ENCODE data around the gene BTBD10.

Gene BTBD10

DNA sequence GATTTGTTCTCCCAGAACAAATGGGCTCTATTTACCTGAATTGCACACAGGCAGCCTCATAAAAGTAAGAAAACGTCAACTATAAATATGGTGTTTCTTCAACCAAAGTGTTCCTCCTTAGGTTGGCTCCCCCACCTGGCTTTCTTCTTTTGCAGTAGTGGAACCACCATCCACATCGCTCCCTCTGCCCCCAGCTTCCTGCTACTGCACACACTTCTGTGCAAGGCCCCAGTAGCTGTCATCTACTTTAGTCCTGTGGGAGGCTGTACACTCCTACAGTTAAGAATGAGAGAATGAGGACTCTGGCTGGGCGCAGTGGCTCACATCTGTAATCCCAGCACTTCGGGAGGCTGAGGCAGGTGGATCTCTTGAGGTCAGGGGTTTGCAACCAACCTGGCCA is 95.9 kb downstream of the BTBD10 start:
- no peak for DNase-seq

DNA sequence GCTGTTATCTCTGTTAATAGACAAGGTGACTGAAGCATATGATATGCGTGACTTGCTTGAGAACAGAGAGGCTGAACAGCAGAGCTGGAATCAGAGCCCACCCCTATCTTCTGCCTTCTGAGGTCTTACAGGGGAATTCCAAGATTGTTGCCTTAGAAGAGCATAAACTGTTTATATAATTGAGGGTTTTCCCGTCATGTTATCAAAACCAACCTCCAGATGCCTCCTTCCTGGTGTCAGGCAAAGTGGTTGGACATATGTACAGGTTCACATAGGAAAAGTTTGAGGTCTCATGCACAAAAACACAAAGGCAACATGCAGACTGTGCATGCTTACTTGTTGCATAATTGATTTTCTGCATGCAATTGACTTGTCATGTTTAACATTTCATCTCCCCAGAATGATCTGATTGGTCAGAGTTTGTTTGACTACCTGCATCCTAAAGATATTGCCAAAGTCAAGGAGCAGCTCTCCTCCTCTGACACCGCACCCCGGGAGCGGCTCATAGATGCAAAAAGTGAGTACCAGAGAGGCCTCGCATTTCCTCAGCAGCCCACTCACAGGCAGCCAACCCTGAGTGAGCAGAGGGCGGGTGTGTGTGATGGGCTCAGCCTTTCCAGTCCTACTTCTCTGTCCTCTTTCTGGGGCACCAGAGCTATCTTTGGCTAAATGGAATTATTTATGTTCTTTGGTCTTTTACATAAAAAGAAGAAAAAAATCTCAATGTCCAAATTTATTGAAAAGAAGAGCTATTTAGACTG is 96.6 kb downstream of the BTBD10 start:
- no peak for DNase-seq

DNA sequence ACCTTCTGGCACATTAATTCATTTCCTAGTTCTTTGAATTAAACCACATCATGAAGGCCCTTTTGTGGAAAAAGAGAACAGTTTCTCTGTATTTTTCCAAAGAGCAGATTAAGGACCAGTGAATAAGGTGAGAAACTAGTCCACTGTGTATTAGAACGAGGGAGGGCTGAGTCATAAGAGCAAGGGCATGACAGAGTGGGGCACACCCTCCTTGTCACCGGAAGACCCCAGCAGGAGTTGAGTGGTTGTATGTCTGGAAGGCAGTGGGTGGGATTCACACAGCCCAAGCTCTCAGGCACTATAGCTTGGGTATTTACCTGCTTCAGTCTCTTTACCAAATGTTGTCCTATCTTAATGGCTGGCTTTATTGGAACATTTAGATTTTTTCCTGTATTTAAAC is 98.6 kb downstream of the BTBD10 start:
- DNase-seq = no peak

DNA sequence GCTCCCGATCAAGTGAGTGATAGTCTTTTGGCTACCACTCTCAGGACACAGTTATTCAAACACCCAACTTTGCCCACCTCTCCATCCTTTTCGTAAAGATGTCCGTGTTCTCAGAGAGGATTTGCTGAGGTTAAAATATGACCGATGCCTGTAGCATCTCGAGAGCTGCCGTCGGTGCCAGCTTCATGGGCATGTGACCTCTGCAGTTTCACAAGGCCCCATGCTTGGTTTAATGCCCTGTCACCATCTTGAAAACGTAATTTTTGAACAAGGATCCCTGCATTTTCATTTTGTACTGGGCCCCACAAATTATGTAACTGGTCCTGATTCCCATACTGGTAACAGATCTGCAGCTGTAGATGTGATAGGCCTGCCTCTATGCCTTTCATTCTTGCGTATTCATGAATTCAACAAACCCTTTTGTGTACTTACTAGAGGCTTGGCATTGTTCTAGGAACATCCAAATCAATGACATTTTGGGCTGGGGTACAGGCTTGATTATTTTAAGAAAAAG is 100.4 kb downstream of the BTBD10 start:
- no peak for DNase-seq

DNA sequence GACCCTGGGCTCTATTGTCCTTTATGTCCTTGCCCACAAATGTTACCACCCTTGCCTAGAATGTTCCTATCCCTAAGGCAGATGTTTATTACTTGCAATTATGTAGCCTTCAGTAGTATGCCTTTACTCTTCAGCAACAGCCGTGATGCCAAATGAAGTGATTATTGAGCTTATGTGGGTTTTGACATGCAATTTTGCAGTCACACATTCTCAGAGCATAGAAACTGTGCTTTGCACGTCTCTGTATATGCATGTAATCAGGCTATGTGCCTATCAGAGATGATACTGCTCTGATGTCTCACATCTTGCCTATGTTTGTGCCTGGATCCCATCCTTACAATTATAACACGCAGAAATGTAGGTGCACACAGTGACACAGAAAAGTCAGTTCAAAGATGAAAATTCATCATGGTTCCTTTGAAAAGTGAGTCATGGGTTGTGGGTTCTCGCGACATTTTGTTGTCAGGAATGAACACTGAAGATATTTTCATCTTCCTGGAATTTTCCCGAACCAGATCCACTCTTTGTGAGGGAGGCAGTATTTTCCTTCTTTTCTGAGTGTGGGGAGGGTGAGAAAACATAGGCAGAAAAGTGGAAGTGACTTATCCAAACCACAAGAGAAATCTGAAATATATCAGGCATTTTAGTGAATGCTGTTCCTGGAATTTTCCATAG is 104.3 kb downstream of the BTBD10 start:
- no peak for DNase-seq

DNA sequence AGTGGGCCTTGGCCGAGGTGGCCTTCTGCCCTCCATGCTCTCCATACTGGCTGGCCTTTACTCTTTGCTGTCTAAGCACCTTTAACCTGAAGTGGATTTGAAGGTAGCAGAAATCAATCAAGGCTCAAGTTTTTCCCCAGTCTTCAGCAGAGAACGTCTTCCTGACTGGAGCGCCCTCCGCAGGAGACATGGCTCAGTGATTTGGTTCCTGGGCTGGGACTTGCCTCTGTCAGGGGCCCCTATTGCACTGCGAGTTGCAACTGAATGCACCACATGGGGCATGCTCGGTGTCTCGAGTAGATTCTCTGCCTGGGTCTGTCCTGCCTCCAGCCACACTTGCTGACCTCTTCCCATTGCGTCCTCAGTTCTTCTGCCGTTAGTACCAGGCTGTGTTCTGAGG is 105.8 kb downstream of the BTBD10 start:
- no peak for DNase-seq

DNA sequence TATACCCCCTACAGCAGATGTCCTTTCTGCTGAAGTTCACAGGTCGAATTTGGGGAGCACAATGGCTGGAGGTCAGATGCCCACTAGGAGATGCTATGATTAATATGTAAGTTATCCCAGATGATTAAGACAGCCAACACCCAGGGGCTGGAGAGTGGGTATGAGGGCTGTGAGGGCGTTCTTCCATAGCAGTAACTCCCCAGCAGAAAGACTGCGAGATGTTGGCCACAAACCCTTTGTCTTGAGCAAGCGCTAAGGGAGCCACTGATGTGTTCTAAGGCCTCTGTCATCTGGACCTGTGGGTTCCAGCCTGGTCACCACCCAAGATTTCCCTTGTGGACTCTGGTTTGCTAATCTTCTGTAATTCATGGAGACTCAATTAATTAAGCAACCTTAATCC is 107.8 kb downstream of the BTBD10 start:
- DNase-seq = no peak

DNA sequence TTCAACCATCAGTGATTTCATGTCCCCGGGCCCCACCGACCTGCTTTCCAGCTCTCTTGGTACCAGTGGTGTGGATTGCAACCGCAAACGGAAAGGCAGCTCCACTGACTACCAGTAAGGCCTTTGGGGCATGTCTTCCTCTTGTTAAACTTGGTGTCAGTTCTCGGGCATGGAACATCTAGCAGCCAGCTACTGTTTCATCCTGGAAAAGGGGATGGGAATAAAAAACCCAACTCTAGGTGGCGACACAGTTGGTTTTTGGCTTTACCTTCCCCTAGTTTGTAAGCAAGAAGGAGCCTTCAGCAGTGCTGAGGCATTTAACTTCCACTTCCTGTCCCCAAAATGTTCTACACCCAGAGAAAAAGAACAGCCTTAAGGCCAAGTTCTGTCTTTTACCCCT is 108.7 kb downstream of the BTBD10 start:
- DNase-seq = no peak

DNA sequence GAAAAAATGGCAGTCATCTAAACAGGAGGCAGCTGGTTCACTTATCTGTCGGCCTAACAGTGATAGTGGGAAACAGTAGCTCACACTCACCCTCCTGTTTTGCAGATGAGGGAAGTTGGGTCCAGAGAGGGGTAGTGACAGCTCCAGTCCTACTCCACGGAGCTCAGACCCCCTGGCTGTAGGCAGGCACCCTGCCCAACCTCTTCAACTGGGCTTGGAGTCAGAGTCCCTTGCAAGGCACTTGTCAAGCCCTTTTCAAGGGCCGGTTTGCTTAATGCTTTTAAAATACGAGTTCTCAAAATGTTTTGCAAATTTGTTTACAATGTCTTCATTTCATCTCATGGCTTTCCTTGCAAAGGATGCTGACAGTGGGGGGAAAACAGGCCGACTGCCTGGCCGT is 110.3 kb downstream of the BTBD10 start:
- DNase-seq = no peak

DNA sequence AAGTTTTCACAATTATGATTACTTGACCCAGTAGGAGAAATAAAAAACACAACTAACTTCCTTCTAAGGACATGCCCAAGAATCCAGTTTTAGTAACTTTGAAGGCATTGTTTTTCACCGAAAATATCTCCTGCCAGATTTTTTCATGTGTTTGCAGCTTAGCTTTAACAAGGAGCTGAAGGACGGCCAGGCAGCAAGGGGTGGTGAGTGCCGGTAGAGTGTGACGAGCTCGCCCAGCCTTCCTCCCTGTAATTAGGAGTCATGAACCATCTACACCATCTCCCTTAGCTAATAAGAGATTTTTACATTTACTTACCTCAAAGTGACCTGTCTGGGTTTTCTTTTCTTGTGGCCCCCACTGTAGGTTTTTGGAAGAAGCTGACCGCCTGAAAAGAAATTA is 113.4 kb downstream of the BTBD10 start:
- DNase-seq = no peak

DNA sequence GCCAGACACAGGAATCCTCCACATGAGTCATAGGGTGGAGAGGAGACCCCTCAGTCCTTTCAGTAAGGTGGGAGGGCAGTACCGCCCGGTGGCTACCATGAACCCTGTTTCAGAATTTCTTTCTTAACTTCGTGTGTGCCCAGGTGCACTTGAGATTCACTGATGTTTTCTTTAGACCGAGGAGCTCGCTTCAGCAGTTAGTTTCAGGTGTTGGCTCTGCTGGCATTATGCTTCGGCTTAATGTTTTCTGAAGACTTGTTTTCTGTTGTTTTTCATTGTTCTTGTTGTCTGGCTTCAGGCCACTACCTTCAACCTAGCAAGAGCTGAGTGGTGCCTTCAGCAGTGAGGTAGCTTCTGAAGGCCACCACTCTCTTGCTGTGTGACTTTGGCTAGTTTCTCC is 114.0 kb downstream of the BTBD10 start:
- DNase-seq = no peak

DNA sequence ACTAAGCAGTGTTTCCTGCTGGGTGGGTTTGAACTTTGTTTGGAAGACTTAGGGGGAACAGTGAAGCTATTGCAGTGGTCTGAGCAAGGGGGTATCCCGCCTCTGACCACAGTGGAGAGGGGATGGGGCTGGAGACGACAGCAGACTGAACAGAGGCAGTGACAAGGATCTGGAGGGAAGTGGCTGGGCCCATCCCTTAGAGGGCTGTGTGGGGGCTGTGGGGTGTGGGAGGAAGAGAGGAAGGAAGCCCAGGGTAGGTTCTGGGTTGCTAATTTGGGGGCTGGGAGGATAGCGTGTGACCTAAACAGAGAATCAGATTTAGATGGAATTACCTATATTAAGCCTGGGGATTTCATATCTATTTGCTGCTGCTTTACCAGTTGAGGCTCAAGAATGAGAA is 114.7 kb downstream of the BTBD10 start:
- DNase-seq = no peak

DNA sequence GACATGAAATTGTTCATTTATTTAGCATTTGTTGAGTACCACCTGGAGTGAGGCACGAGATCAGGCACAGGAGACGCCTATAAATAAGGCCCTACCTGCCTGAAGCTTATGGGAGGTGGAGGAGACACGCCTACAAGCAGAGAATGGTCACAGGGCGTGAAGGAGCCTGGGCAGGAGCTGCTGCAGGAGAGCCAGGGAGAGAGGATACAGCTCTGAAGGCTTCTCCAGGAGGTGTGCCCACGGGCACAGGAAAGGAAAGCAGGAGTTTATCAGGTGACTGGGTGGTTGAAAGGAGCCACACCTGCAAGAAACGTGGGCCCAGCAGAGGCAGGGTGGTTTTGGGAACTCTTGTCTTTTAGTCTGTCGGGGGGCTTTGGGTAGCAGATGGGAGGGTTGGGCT is 115.1 kb downstream of the BTBD10 start:
- DNase-seq = no peak

DNA sequence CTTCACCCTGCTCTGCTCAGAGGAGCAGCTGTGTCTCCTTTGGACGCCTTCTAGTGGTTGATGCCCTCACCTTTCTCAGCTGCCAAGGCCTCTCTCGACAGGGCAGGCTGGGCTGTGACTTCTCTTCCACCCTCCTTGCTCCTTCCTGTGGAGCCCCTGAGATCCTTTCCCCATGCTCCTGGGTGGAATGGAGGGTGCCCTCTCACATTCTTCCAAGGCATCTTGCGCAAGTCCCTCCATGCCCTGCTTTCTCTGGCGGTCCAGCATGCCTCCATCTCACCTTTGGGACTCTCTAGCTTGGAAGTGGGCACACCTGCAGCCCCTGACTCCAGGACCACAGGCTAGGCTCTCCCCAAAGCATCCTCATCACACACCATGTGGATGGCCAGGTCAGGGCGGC is 116.6 kb downstream of the BTBD10 start:
- no peak for DNase-seq

DNA sequence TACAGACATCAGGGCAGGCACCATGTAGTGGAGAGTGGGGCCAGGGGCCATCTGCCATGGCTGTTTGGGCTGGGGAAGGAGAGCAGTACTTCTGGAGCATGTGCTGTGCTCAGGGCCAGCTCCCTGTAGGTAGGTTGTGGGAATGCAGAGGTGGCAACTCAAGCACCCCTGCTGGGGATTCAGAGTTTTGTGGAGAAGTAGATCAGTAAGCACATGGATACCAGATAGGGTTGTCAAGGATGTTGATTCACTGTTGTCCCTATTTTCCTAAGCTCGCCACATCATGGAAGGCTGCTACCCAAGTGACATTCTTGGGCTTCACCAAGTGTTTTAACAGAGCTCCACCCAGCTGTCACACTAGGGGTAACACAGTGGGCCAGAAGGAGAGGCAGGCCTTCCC is 118.2 kb downstream of the BTBD10 start:
- DNase-seq = no peak

DNA sequence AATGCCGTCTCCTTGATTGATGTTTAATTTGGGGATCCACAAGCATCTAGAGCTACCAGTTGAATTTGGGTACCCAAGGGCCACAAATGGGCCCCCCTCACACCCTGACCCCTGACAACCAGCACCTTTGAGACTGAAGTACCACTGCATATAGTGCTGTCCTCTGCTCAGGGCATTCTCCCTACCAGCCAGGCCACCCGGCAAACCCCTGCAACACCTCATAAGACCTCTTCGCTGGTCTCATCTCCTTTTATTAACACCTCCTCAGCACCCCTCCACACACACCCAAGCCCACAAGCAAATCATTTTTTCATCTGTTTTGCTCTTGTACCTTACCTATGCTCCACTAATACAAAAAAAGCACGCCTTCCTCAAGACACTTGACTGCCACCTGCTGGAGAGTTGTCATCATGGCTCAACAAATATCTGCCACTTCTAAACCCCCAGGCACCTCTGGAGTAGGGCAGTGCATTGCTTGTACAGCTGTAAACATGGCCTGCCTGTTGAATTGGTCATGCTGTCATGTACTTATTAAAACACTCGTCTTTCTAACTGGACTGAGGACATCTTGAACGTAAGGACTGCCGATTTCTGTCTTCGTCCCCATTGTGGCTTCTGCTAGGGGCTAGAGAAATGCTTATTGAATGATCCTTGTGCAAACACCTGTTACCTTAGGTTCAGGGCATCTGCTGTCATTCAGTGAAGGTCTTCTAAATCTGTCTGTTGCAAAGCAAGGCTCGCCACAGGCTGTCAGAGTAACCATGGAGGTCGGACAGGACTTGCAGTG is 118.9 kb downstream of the BTBD10 start:
- peak; percentile 69 for DNase-seq

DNA sequence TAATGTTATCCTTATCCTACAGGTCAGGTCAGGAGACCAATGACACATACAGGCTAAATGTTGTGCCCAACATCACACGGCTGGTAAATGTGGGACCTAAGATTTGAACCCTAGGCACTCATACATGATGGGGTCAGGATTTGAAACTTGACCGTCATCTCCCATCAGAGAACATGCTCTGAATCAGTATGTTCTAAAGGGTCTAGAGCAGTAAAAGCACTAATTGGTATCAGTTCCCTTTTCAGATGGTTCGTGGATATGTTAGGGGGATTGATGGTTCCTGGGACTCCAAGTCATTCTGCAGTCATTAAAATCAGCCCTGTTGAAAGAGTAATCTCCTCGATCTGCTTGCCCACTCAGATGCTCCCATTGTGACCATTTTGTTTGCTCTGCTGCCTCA is 120.0 kb downstream of the BTBD10 start:
- DNase-seq = no peak

DNA sequence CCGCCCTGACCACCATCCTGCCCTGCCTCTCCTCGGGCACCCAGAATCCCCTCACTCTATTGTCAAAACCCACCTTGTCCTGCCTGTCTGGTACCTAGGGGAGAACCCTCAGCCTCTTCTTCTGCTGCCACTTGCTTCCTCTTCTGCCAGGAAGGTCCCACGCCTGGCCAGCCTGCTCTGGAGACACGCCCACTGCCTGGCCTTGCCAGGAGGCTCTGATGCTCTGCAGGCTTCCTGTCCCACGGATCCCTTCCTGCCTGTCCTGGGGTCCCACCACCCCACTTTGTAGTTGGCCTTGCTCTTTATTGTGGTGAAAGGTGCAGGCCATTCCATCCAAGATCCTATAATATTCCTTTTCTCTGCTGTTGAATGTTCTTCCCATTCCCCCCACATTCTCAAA is 122.0 kb downstream of the BTBD10 start:
- no peak for DNase-seq

DNA sequence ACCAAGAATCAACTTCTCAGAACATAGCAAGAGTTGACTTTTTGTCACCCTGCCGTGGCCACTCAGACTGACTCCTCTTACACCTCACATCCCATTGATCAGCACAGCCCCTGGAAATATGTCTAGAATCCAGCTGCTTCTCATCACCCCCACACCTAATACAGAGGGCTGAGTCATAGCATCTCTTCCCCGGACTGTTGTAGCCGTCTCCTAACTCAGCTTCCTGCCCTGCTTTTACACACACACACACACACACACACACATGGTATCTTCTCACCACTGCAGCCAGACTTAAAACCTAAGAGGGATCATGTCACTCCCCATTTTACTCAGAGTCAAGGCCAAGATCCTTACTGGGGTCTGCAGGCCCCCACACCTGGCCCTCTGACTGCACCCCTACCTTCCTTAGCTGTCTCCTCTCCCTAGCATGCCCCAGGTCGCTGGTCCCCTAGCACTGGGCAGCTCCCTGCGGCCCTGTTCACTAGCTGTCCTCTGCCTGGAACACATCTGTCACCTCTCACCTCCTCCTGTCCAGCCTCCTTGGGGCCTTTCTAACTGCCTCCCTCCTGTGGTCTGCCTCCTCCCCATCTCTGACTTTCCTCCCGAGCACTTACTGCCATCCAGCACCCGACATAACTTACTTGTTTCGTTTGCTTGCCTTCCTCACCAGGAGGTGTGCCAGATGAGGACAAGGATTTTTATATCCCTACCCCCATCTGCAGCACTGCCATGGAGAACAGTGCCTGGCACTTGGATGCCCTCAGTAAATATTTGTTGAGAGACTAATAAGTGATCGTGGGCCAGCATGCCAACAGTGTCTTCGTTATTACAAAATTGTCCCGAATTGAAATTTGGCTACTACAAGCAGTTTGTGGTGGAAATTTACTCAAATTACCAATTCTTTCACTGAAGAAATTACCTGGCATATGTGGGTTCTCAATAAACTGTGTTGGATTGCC is 123.5 kb downstream of the BTBD10 start:
- DNase-seq = no peak

DNA sequence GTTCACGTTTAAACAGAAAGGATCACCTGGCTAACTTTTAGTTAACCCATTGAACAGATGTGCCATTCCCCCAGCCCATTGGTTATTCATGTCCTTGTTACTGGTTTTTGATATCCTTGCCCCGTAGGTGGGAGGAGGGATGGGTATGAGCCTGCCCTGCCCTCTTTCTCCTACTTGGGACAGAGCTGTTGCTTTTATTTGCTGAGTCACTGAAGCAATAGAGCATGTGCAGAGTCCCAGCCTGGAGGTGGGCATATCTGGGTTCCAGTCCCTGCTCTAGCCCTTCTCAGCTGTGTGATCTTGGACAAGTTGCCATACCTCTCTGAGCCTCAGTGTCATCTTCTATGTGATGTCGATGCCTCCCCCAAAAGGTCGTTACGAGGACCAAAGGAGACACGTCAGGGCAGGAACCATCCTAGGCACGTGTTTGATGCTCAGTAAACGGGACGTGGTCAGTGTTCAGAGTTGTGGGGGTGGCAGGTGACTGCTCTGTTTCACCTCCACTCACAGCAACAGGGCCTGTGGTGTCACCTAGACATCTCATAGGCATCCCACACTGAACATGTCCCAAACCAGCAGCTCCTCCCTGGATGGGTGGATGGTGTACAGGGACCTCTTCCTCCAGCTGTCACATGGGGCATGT is 124.5 kb downstream of the BTBD10 start:
- no peak for DNase-seq

DNA sequence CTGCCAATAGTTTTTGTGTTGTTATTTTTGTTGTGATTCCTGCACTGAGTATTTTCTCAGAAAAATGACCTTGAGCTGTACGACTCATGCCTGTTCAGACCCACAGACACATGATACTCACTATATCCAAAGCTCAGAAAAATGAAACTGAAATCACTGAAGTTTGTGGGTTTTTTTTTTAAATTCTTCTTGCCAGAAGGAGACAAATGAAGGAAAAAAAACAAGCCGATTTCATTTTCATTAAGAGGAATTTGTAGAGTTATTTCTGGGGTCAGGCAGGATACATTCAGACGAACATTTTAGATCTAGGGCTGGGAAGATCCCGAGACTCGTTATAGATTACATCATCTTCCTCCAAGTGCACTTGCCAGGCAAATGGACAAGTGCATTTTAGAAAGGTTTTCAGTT is 125.0 kb downstream of the BTBD10 start:
- DNase-seq = no peak
